ENCODE measurements around the gene LILRA5. TPM values are rescaled to one million over a fixed set of nuclear protein-coding genes. Genes with fewer than 3 reads are reported as not detected.

Gene LILRA5
- total RNA-seq, 1 experiment from 2014 or later: not detected

Other genes with a start within 250 kb of the LILRA5 start
- not detected in 2 replicates for gene VSTM1, start 249.3 kb downstream of the LILRA5 start, total RNA-seq (2014; rRNA removed; shearing (Covaris generic))
- gene TARM1, start 231.8 kb downstream of the LILRA5 start, total RNA-seq (2014; rRNA removed; shearing (Covaris generic)): not detected in 2 replicates
- 0.26 TPM in 1 of 2 replicates, not detected in the other for gene OSCAR, start 212.4 kb downstream of the LILRA5 start, total RNA-seq (2014; rRNA removed; shearing (Covaris generic))
- gene NDUFA3, start 210.3 kb downstream of the LILRA5 start, total RNA-seq (2014; rRNA removed; shearing (Covaris generic)): 40.4 and 62.0 TPM in 2 replicates
- 10.0 and 10.3 TPM in 2 replicates for gene TFPT, start 197.5 kb downstream of the LILRA5 start, total RNA-seq (2014; rRNA removed; shearing (Covaris generic))
- gene PRPF31, start 197.4 kb downstream of the LILRA5 start, total RNA-seq (2014; rRNA removed; shearing (Covaris generic)): 65.6 and 67.3 TPM in 2 replicates
- gene CNOT3, start 175.4 kb downstream of the LILRA5 start, total RNA-seq (2014; rRNA removed; shearing (Covaris generic)): 27.5 and 27.6 TPM in 2 replicates
- 5.6 and 6.8 TPM in 2 replicates for gene LENG1, start 153.4 kb downstream of the LILRA5 start, total RNA-seq (2014; rRNA removed; shearing (Covaris generic))
- gene TMC4, start 140.0 kb downstream of the LILRA5 start, total RNA-seq (2014; rRNA removed; shearing (Covaris generic)): not detected in 2 replicates
- 32.1 and 34.6 TPM in 2 replicates for gene MBOAT7, start 123.6 kb downstream of the LILRA5 start, total RNA-seq (2014; rRNA removed; shearing (Covaris generic))
- gene TSEN34, start 121.9 kb downstream of the LILRA5 start, total RNA-seq (2014; rRNA removed; shearing (Covaris generic)): 70.7 and 81.6 TPM in 2 replicates
- 2,113 and 3,052 TPM in 2 replicates for gene RPS9, start 112.3 kb downstream of the LILRA5 start, total RNA-seq (2014; rRNA removed; shearing (Covaris generic))
- gene LILRB3, start 90.2 kb downstream of the LILRA5 start, total RNA-seq (2014; rRNA removed; shearing (Covaris generic)): 0.25 and 0.71 TPM in 2 replicates
- gene LILRA6, start 70.4 kb downstream of the LILRA5 start, total RNA-seq (2014; rRNA removed; shearing (Covaris generic)): not detected in 2 replicates
- gene LILRB5, start 55.9 kb downstream of the LILRA5 start, total RNA-seq (2014; rRNA removed; shearing (Covaris generic)): 0.02 TPM in 1 of 2 replicates, not detected in the other
- not detected in 2 replicates for gene LILRB2, start 32.1 kb downstream of the LILRA5 start, total RNA-seq (2014; rRNA removed; shearing (Covaris generic))
- gene LILRA4, start 26.0 kb upstream of the LILRA5 start, total RNA-seq (2014; rRNA removed; shearing (Covaris generic)): not detected in 2 replicates
- not detected in 2 replicates for gene LAIR1, start 51.8 kb upstream of the LILRA5 start, total RNA-seq (2014; rRNA removed; shearing (Covaris generic))
- gene TTYH1, start 102.3 kb upstream of the LILRA5 start, total RNA-seq (2014; rRNA removed; shearing (Covaris generic)): not detected in 2 replicates
- gene LENG8, start 136.0 kb upstream of the LILRA5 start, total RNA-seq (2014; rRNA removed; shearing (Covaris generic)): 18.9 and 25.6 TPM in 2 replicates
- gene LENG9, start 150.6 kb upstream of the LILRA5 start, total RNA-seq (2014; rRNA removed; shearing (Covaris generic)): 0.38 and 0.40 TPM in 2 replicates
- gene CDC42EP5, start 160.1 kb upstream of the LILRA5 start, total RNA-seq (2014; rRNA removed; shearing (Covaris generic)): 0.20 and 1.2 TPM in 2 replicates
- not detected in 2 replicates for gene LAIR2, start 189.7 kb upstream of the LILRA5 start, total RNA-seq (2014; rRNA removed; shearing (Covaris generic))

Measured in SJCRH30 (cell line).